H9 (cell line): ENCODE results near the gene ABCG8. TPM values are rescaled to one million over a fixed set of nuclear protein-coding genes. Genes with fewer than 3 reads are reported as not detected.

Experiments used
- DNase-seq: peaks from one replicate; pipeline ENCODE4 v3.0.0-alpha.2; 2017
- H2AFZ ChIP-seq: one replicate; pipeline ENCODE4 v1.6.1; 2013; ENCODE audit warnings: mild to moderate bottlenecking, low read length, control low read depth, moderate library complexity
- H2AK5ac ChIP-seq: 2 replicates; pipeline ENCODE4 v1.6.1; 2013; ENCODE audit warnings: low read length, control low read depth, mixed read lengths; ENCODE audit not compliant: insufficient read length
- H2BK120ac ChIP-seq: one replicate; pipeline ENCODE4 v1.6.1; 2013; ENCODE audit warnings: low read depth, mild to moderate bottlenecking, low read length, control low read depth, inconsistent platforms; ENCODE audit not compliant: poor library complexity, severe bottlenecking
- H2BK12ac ChIP-seq: 2 replicates; pipeline ENCODE4 v1.6.1; 2013; ENCODE audit warnings: low read length, control low read depth, mixed read lengths, low read depth; ENCODE audit not compliant: insufficient read length
- H2BK15ac ChIP-seq: 2 replicates; pipeline ENCODE4 v1.6.1; 2013; ENCODE audit warnings: low read depth, low read length, control low read depth
- H2BK20ac ChIP-seq: one replicate; pipeline ENCODE4 v1.6.1; 2013; ENCODE audit warnings: low read depth, mild to moderate bottlenecking, low read length, control low read depth, inconsistent platforms; ENCODE audit not compliant: poor library complexity, severe bottlenecking
- H2BK5ac ChIP-seq: 2 replicates; pipeline ENCODE4 v1.6.1; 2013; ENCODE audit warnings: low read length, control low read depth, mixed read lengths; ENCODE audit not compliant: insufficient read length
- H3K14ac ChIP-seq: 2 replicates; pipeline ENCODE4 v1.6.1; 2013; ENCODE audit warnings: low read length, control low read depth; ENCODE audit not compliant: insufficient read depth
- H3K18ac ChIP-seq: 2 replicates; pipeline ENCODE4 v1.6.1; 2013; ENCODE audit warnings: low read depth, mild to moderate bottlenecking, mixed read lengths, low read length, control low read depth; ENCODE audit not compliant: insufficient read length
- H3K23ac ChIP-seq: 2 replicates; pipeline ENCODE4 v1.6.1; 2013; ENCODE audit warnings: low read length, control low read depth, mixed read lengths, low read depth; ENCODE audit not compliant: insufficient read length
- H3K23me2 ChIP-seq: 2 replicates; pipeline ENCODE4 v1.6.1; 2013; ENCODE audit warnings: low read depth, mild to moderate bottlenecking, mixed read lengths, low read length, control low read depth; ENCODE audit not compliant: insufficient read length, poor library complexity, severe bottlenecking
- H3K27ac ChIP-seq: 2 replicates; pipeline ENCODE4 v1.5.1; 2013; ENCODE audit warnings: low read length, control low read depth, mixed read lengths, low read depth; ENCODE audit not compliant: insufficient read length
- H3K27me3 ChIP-seq: 2 replicates; pipeline ENCODE4 v1.6.1; 2013; ENCODE audit warnings: low read length, control low read depth, inconsistent platforms; ENCODE audit not compliant: insufficient read depth
- H3K4ac ChIP-seq: 2 replicates; pipeline ENCODE4 v1.6.1; 2013; ENCODE audit warnings: low read depth, mild to moderate bottlenecking, control low read depth, inconsistent platforms, low read length, moderate library complexity
- H3K4me1 ChIP-seq: 2 replicates; pipeline ENCODE4 v1.6.1; 2013; ENCODE audit warnings: low read length, control low read depth, inconsistent platforms; ENCODE audit not compliant: insufficient read depth
- H3K4me2 ChIP-seq: 2 replicates; pipeline ENCODE4 v1.6.1; 2013; ENCODE audit warnings: low read length, control low read depth, mixed read lengths; ENCODE audit not compliant: insufficient read length, insufficient read depth
- H3K56ac ChIP-seq: 2 replicates; pipeline ENCODE4 v1.6.1; 2013; ENCODE audit warnings: low read depth, mild to moderate bottlenecking, mixed read lengths, low read length, control low read depth; ENCODE audit not compliant: insufficient read length
- H3K79me1 ChIP-seq: 2 replicates; pipeline ENCODE4 v1.6.1; 2013; ENCODE audit warnings: low read depth, mild to moderate bottlenecking, moderate library complexity, low read length, control low read depth, inconsistent platforms; ENCODE audit not compliant: insufficient read depth, poor library complexity, severe bottlenecking
- H3K79me2 ChIP-seq: 2 replicates; pipeline ENCODE4 v1.6.1; 2013; ENCODE audit warnings: low read length, control low read depth, inconsistent platforms; ENCODE audit not compliant: insufficient read depth
- H3K9ac ChIP-seq: 2 replicates; pipeline ENCODE4 v1.6.1; 2013; ENCODE audit warnings: low read length, control low read depth, mixed read lengths; ENCODE audit not compliant: insufficient read length; ENCODE audit errors: extremely low read depth
- H3K9me3 ChIP-seq: one replicate; pipeline ENCODE4 v1.6.1; 2013; ENCODE audit warnings: low read depth, low read length, inconsistent platforms; ENCODE audit not compliant: control insufficient read depth
- H3T11ph ChIP-seq: one replicate; pipeline ENCODE4 v1.6.1; 2013; ENCODE audit warnings: mild to moderate bottlenecking, low read length, control low read depth, inconsistent platforms
- H4K20me1 ChIP-seq: one replicate; pipeline ENCODE4 v1.6.1; 2013; ENCODE audit not compliant: control insufficient read depth, insufficient read length, insufficient read depth
- H4K5ac ChIP-seq: 2 replicates; pipeline ENCODE4 v1.6.1; 2013; ENCODE audit warnings: low read depth, mild to moderate bottlenecking, mixed read lengths, low read length, control low read depth; ENCODE audit not compliant: insufficient read length
- H4K8ac ChIP-seq: replicated peaks from 2 replicates; pipeline ENCODE4 v1.6.1; 2013; ENCODE audit warnings: low read length, control low read depth, mixed read lengths, low read depth; ENCODE audit not compliant: insufficient read length
- H4K91ac ChIP-seq: 2 replicates; pipeline ENCODE4 v1.6.1; 2013; ENCODE audit warnings: low read depth, mild to moderate bottlenecking, moderate library complexity, mixed read lengths, low read length, control low read depth; ENCODE audit not compliant: insufficient read length
- H3K27ac Mint-ChIP-seq, 3 experiments: 2 replicates in 2 of 3; 3 replicates in 1 of 3; pipeline ENCODE4 v1.8.0; 2020 to 2021; ENCODE audit warnings: mixed read lengths in 3 of 3, mild to moderate bottlenecking in 1 of 3, moderate library complexity in 1 of 3
- H3K27me3 Mint-ChIP-seq: 2 replicates; pipeline ENCODE4 v1.8.0; 2021; ENCODE audit warnings: low read depth, mild to moderate bottlenecking, moderate library complexity, mixed read lengths
- H3K36me3 Mint-ChIP-seq, 3 experiments: 2 replicates in 2 of 3; 3 replicates in 1 of 3; pipeline ENCODE4 v1.8.0; 2020 to 2021; ENCODE audit warnings: low read depth in 3 of 3, mixed read lengths in 3 of 3; ENCODE audit not compliant: insufficient read depth in 1 of 3
- H3K4me1 Mint-ChIP-seq, 2 experiments: 2 replicates each; pipeline ENCODE4 v1.8.0; 2020; ENCODE audit warnings: mixed read lengths in 2 of 2
- H3K4me3 Mint-ChIP-seq, 2 experiments: 2 replicates in 1 of 2; 3 replicates in 1 of 2; pipeline ENCODE4 v1.8.0; 2020 to 2021; ENCODE audit warnings: mild to moderate bottlenecking in 2 of 2, mixed read lengths in 2 of 2, moderate library complexity in 1 of 2
- H3K9me3 Mint-ChIP-seq, 2 experiments: 2 replicates in 1 of 2; 3 replicates in 1 of 2; pipeline ENCODE4 v1.8.0; 2020; ENCODE audit warnings: mild to moderate bottlenecking in 2 of 2, mixed read lengths in 2 of 2, moderate library complexity in 1 of 2
- CTCF ChIP-seq: fragments of 200-600 bp; sonication (generic); conservative IDR thresholded peaks from 3 replicates; pipeline ENCODE4 v1.8.0; 2021; ENCODE audit warnings: antibody characterized with exemption, mild to moderate bottlenecking
- WGBS: extraction: QIAGEN DNeasy Blood & Tissue Kit; methylation state at CpG from one replicate; pipeline ENCODE4 v1.1.7; 2013; ENCODE audit warnings: missing lambda C conversion rate, low lambda C conversion rate, mixed read lengths; ENCODE audit not compliant: insufficient read length; ENCODE audit errors: extremely low coverage; 5-methylcytosine and 5-hydroxymethylcytosine counted together
- total RNA-seq: library from RNA; stranded (reverse); gene quantifications from 2 replicates; pipeline ENCODE4 v1.2.1, GENCODE V29; 2021

Gene ABCG8
- total RNA-seq, 1 experiment from 2014 or later, result not detected

- Histone ChIP-seq H3K23me2 (no peaks in the 10 kb centered on the region), H2AFZ (no peak overlapping the region), H3K79me1 (no peaks in the 10 kb centered on the region), H3K4me1 (peaks cover 4% of the 10 kb centered on the region), H4K8ac (no peak overlapping the region), H3K56ac (no peak overlapping the region), H3K9ac (no peak overlapping the region), H2BK15ac (no peak overlapping the region), H4K91ac (no peak overlapping the region), H3K79me2 (no peaks in the 10 kb centered on the region), H3K14ac (no peak overlapping the region), H2BK5ac (no peak overlapping the region), H3K18ac (no peak overlapping the region), H3K27ac (no peak overlapping the region), H4K5ac (no peak overlapping the region), H2BK12ac (no peak overlapping the region), H3T11ph (no peak overlapping the region), H4K20me1 (no peaks in the 10 kb centered on the region), H3K27me3 (no peaks in the 10 kb centered on the region), H2AK5ac (no peak overlapping the region), H3K23ac (no peak overlapping the region), H3K4ac (no peak overlapping the region), H2BK20ac (no peak overlapping the region), H3K4me2 (no peak overlapping the region), H3K9me3 (no peaks in the 10 kb centered on the region), H2BK120ac (no peak overlapping the region)
- Mint-ChIP-seq H3K36me3 (peaks cover 0 to 4% (median 0%) of the 10 kb centered on the region in 3 experiments; a peak in 3 of 7 replicates), H3K27me3 (peaks cover 7% of the 10 kb centered on the region), H3K27ac (no peak overlapping the region), H3K9me3 (no peaks in the 10 kb centered on the region), H3K4me3 (no peak overlapping the region), H3K4me1 (peaks cover 4 to 13% of the 10 kb centered on the region in 2 experiments)
- no CpG with 5 or more reads among the region's 5 CpGs for WGBS
- DNase-seq, result no peak
- TF ChIP-seq CTCF, result no peak
These were observed 42.2 kb downstream of the ABCG8 start for GRCh38 chr2:43880952-43881351.
